GM18868 (cell line): Measurements from ENCODE around the gene APP.
"Not testable (repeated sequence)": the region's sequence is repeated elsewhere in the genome, so short reads cannot be mapped to it uniquely, and the experiment has no call there.

Experiments
- ATAC-seq: cut with Tn5 transposase; IDR thresholded peaks from one replicate; pipeline ENCODE4 v1.9.1; 2021; ENCODE audit warnings: mild to moderate bottlenecking, moderate library complexity; ENCODE audit not compliant: unreplicated experiment

APP gene

GRCh38 chr21:26105819-26106218 lies 64.8 kb downstream of the APP start:
- no peak for ATAC-seq

GRCh38 chr21:26100573-26100972 lies 70.0 kb downstream of the APP start:
- ATAC-seq = no peak

- ATAC-seq = no peak
These were observed 70.9 kb downstream of the APP start for GRCh38 chr21:26099610-26100219.

- no peak for ATAC-seq
These were observed 71.7 kb downstream of the APP start for GRCh38 chr21:26098772-26099397.

- no peak for ATAC-seq
These were observed 73.1 kb downstream of the APP start for GRCh38 chr21:26097475-26097874.

GRCh38 chr21:26096494-26097371 lies 73.8 kb downstream of the APP start:
- no peak for ATAC-seq

GRCh38 chr21:26095131-26095530 lies 75.4 kb downstream of the APP start:
- no peak for ATAC-seq

GRCh38 chr21:26093122-26093521 lies 77.4 kb downstream of the APP start:
- no peak for ATAC-seq

GRCh38 chr21:26091480-26092018 lies 79.0 kb downstream of the APP start:
- no peak for ATAC-seq

GRCh38 chr21:26089730-26090129 lies 80.8 kb downstream of the APP start:
- ATAC-seq = no peak

- no peak for ATAC-seq
These were observed 83.2 kb downstream of the APP start for GRCh38 chr21:26087223-26087918.

GRCh38 chr21:26085882-26086281 lies 84.7 kb downstream of the APP start:
- ATAC-seq = no peak

GRCh38 chr21:26085127-26085526 lies 85.4 kb downstream of the APP start:
- ATAC-seq = no peak

- no peak for ATAC-seq
These were observed 88.0 kb downstream of the APP start for GRCh38 chr21:26082549-26082948.

GRCh38 chr21:26081175-26081760 lies 89.3 kb downstream of the APP start:
- ATAC-seq = not testable (repeated sequence)

- ATAC-seq = no peak
These were observed 90.4 kb downstream of the APP start for GRCh38 chr21:26080211-26080610.

GRCh38 chr21:26079366-26079765 lies 91.2 kb downstream of the APP start:
- no peak for ATAC-seq

GRCh38 chr21:26077521-26077920 lies 93.0 kb downstream of the APP start:
- ATAC-seq = no peak

GRCh38 chr21:26072666-26073615 lies 97.6 kb downstream of the APP start:
- ATAC-seq = no peak
